ENCODE results near the gene GPR61.

GPR61 gene

DNA sequence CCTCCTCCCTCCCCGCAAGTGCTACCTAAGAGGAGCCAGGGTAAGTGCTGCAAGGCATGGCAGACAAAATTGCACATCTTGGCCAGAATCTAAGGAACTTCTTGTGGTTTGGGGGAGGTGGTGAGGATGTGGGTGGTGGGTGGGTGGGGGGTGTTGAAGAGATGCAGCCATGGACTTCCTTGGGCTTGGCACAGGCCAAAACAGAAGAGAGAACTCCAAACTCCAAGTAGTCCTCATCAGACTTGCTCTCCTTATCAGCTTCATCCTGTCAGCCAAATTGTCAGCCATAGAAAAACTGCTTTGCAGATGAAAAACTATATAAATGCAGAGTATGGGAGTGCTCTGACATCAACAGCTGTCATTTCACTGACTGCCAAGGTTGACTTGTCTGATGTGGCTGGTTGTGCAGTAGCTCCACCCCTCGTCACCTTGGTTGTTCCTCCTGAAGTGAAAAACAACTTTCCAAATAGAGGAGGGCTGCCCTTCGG lies 37.3 kb upstream of the GPR61 start:
- Mint-ChIP-seq H3K4me3 (peak overlapping the region; percentile 60 to 76), H3K27ac (peak overlapping the region in 1 of 2 donors; percentile 75), H3K9me3 (no peaks in the 10 kb centered on the region), H3K4me1 (peaks cover 99% of the 10 kb centered on the region), H3K27me3 (no peaks in the 10 kb centered on the region)
- DNase-seq = no peak
- ATAC-seq = peak; percentile 73

DNA sequence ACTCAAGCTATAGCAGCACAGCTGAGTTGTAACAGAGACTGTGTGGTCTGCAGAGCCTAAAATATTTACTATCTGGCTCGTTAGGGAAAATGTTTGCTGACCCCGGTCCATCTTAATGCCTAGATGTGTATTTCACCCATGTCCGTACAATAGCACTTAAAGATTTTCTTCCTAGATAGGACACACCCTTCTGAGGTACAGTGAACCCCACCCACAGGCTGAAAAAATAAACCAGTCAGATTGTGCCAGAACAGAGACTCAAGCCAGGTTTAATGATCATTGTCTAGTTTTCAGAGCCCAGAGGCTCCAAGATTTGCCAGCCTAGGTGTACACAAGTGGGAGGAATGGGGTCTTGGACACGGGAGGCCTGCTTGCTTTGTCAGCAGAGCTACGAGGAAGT lies 35.7 kb upstream of the GPR61 start:
- peaks cover 99% of the 10 kb centered on the region for H3K4me1 Mint-ChIP-seq
- ATAC-seq = no peak
- no peak for DNase-seq
- peak overlapping the region; percentile 63 to 72 for H3K4me3 Mint-ChIP-seq
- no peaks in the 10 kb centered on the region for H3K9me3 Mint-ChIP-seq
- H3K27ac Mint-ChIP-seq = peak overlapping the region; percentile 86 to 94
- no peaks in the 10 kb centered on the region for H3K27me3 Mint-ChIP-seq

DNA sequence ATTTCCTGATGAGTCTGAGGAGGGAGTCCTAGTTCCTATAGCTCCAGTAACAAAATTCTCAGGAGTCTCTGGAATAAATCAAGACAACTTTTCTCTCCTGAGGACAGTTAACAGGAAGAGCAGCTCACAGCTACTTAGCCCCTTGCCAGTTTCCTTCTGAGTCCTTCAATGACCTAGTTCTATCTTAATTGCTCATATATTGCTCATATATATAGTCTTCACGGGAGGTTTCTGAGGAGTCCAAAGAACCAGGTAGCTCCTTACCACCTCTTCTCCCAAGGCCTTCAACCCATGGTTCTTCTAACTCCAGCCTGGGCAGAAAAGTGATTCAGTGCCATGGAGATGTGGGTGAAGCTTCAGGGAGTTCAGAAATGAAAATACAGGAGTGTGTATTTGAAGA lies 34.7 kb upstream of the GPR61 start:
- Mint-ChIP-seq H3K9me3 (no peaks in the 10 kb centered on the region), H3K4me1 (peaks cover 95% of the 10 kb centered on the region), H3K4me3 (no peak overlapping the region), H3K27me3 (no peaks in the 10 kb centered on the region), H3K27ac (peak overlapping the region in 1 of 2 donors; percentile 71)
- DNase-seq = no peak
- no peak for ATAC-seq

DNA sequence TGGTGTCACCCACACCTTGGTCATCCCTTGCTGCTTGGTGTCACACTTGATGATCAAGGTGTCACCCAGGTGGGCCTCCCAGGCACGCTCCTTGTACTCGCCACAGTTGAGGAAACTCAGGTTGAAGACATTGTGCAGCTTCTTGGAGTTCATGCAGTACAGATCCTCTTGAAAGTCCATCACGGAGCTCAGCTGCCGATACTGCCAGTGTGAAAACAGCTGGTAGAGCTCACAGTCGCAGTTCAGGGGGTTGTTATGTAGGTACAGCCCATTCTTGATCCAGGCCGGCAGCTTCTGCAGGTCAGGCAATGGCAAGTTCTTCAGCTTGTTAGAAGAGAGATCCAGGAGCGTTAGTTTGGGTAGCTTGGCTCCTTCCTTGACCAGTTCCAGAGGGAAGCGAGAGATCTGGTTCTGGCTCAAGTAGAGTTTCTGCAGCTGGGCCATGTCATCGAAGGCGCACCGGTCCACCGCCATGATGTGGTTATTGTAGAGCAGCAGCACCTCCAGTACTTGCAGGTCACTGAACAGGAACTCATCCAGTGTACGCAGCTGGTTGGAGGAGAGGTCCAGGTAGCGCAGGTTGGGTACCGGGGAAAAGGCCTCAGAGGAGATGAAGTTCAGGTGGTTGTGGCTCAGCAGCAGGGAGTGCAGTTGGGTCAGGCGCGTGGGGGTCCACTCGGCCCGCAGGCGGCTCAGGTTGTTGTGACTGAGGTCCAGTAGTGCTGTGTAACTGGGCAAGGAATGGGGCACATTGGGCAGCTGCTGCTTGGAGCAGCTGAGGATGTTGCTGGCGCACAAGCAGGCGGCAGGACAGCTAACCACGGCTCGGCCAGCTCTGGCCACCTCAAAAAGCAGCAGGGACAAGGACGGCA lies 31.4 kb upstream of the GPR61 start:
- no peak for ATAC-seq
- no peaks in the 10 kb centered on the region for H3K9me3 Mint-ChIP-seq

GRCh38 chr1:109508873-109509175 lies 30.8 kb upstream of the GPR61 start:
- Mint-ChIP-seq H3K4me1 (peaks cover 80% of the 10 kb centered on the region), H3K4me3 (peak overlapping the region; percentile 89 to 97), H3K9me3 (no peaks in the 10 kb centered on the region), H3K27ac (peak overlapping the region; percentile 47 to 94), H3K27me3 (no peaks in the 10 kb centered on the region)
- peak; percentile 30 for ATAC-seq
- no peak for DNase-seq

More for the DNA sequence above, 31.4 kb upstream of the GPR61 start:
- H3K4me1 Mint-ChIP-seq = peaks cover 85% of the 10 kb centered on the region
- no peaks in the 10 kb centered on the region for H3K27me3 Mint-ChIP-seq
- peak overlapping the region; percentile 89 to 97 for H3K4me3 Mint-ChIP-seq
- H3K27ac Mint-ChIP-seq = peak overlapping the region; percentile 47 to 51
- no peak for DNase-seq

GRCh38 chr1:109509176-109510134 lies 30.2 kb upstream of the GPR61 start, which contains the start of gene AMIGO1:
AMIGO1 (minus strand) TSS chr1:109509727; CDS start chr1:109508912, 815 bp downstream.
- H3K4me3 Mint-ChIP-seq = peak within 1 kb of the TSS; percentile 95 to 97
- H3K27ac Mint-ChIP-seq = peak within 1 kb of the TSS; percentile 67 to 94
- no peaks in the 10 kb centered on the region for H3K27me3 Mint-ChIP-seq
- peaks cover 74% of the 10 kb centered on the region for H3K4me1 Mint-ChIP-seq
- H3K9me3 Mint-ChIP-seq = no peaks in the 10 kb centered on the region
- DNase-seq = peak; percentile 56 to 70
- ATAC-seq = peak; percentile 74

GRCh38 chr1:109513110-109513710 lies 26.5 kb upstream of the GPR61 start:
- Mint-ChIP-seq H3K27ac (no peak overlapping the region), H3K27me3 (no peaks in the 10 kb centered on the region), H3K4me3 (no peak overlapping the region), H3K4me1 (peaks cover 43% of the 10 kb centered on the region), H3K9me3 (no peaks in the 10 kb centered on the region)
- DNase-seq (no peak), ATAC-seq (no peak)

DNA sequence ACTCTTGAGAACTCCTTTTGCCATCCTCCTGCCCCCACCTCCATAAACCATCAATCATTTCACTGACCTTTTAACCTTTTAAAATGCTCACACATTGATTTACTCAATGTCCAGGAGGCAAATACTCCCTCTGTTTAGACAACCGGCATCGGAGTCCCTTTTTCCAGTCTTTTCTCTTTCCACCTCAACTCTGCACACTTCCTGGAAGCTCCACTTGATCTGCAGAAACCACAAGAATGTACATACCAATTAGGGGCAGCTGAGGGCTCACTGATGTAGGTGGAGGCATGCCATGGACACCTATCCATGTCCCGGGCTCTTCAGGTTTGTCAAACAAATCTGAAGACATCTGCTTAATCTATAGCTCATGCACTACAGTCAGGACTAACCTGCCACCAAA lies 24.8 kb upstream of the GPR61 start:
- ATAC-seq (no peak), DNase-seq (no peak)
- Mint-ChIP-seq H3K27ac (peak overlapping the region in 1 of 2 donors; percentile 31), H3K4me3 (no peak overlapping the region), H3K4me1 (peaks cover 31% of the 10 kb centered on the region), H3K27me3 (no peaks in the 10 kb centered on the region), H3K9me3 (no peaks in the 10 kb centered on the region)

- peaks cover 11% of the 10 kb centered on the region for H3K4me1 Mint-ChIP-seq
- H3K27ac Mint-ChIP-seq = no peak overlapping the region
- no peaks in the 10 kb centered on the region for H3K27me3 Mint-ChIP-seq
- no peak for DNase-seq
- no peak for ATAC-seq
- no peaks in the 10 kb centered on the region for H3K9me3 Mint-ChIP-seq
- no peak overlapping the region for H3K4me3 Mint-ChIP-seq
These were observed 22.8 kb upstream of the GPR61 start for GRCh38 chr1:109516872-109517271.

GRCh38 chr1:109517337-109517736 lies 22.3 kb upstream of the GPR61 start:
- Mint-ChIP-seq H3K27me3 (no peaks in the 10 kb centered on the region), H3K27ac (no peak overlapping the region), H3K9me3 (no peaks in the 10 kb centered on the region), H3K4me1 (peaks cover 7% of the 10 kb centered on the region), H3K4me3 (no peak overlapping the region)
- ATAC-seq = no peak
- no peak for DNase-seq

DNA sequence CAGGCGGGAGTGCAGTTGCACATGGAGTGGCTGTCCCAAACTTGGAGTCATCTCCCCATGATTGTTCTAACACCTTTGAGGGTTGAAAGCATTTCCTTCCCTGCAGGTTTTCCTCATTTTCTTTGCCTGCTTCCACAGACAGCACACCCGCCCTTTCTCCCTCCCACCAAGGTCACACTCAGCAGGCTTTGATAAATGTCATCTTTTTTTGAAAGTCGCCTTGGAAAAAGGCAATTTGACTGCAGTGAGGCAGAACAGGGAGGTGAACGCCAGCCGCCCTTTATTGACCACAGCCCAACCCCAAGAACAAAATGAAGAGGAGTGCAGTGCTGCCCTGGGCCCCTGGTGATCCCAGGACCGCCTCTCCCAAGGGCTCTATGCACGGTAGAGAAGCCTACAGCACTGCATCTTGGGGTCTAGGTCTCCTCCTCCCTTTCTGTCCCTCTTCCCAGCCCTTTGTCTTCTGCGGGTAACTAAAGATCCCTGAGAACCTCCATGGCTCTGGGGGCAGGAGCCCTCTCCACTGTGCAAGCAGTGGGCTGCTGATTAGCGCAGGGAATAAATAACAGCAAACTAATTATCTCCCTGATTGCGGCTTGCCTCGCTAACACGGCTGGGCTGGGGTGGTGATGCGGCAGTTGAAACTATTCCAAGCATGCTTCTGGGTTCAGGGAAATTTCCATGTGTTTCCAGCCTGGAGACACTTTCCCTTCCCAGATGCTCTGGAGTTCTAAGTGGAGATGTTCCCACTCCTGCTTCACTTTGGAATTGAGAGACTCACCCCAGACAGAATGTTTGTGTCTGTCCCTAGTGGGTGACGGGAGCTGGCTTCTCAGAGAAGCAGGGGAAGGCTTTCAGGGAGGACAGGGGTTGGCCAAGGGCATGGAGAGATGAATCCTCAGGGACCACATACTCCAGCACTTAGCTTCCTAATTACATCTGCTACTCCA lies 18.4 kb upstream of the GPR61 start:
- Mint-ChIP-seq H3K4me1 (no peaks in the 10 kb centered on the region), H3K4me3 (no peak overlapping the region), H3K27ac (peak overlapping the region in 1 of 2 donors; percentile 38), H3K9me3 (no peaks in the 10 kb centered on the region), H3K27me3 (no peaks in the 10 kb centered on the region)
- no peak for ATAC-seq
- DNase-seq = no peak

GRCh38 chr1:109522026-109522425 lies 17.6 kb upstream of the GPR61 start:
- Mint-ChIP-seq H3K9me3 (no peaks in the 10 kb centered on the region), H3K4me3 (no peak overlapping the region), H3K27ac (no peak overlapping the region), H3K4me1 (no peaks in the 10 kb centered on the region), H3K27me3 (no peaks in the 10 kb centered on the region)
- ATAC-seq (no peak), DNase-seq (no peak)

GRCh38 chr1:109523706-109524105 lies 16.0 kb upstream of the GPR61 start:
- DNase-seq = no peak

GRCh38 chr1:109527098-109527811 lies 12.4 kb upstream of the GPR61 start:
- H3K27me3 Mint-ChIP-seq = no peaks in the 10 kb centered on the region
- H3K4me1 Mint-ChIP-seq = peaks cover 23% of the 10 kb centered on the region
- H3K4me3 Mint-ChIP-seq = no peak overlapping the region
- ATAC-seq = no peak
- no peak overlapping the region for H3K27ac Mint-ChIP-seq
- H3K9me3 Mint-ChIP-seq = no peaks in the 10 kb centered on the region
- DNase-seq = no peak

More at GRCh38 chr1:109523706-109524105, 16.0 kb upstream of the GPR61 start:
- no peak for ATAC-seq
- H3K4me3 Mint-ChIP-seq = no peak overlapping the region
- H3K9me3 Mint-ChIP-seq = no peaks in the 10 kb centered on the region
- H3K27ac Mint-ChIP-seq = no peak overlapping the region
- H3K27me3 Mint-ChIP-seq = no peaks in the 10 kb centered on the region
- H3K4me1 Mint-ChIP-seq = no peaks in the 10 kb centered on the region
